Left ventricle myocardium superior (tissue), 1 donor: ENCODE results near the gene SPRR2B. TPM values are rescaled to one million over a fixed set of nuclear protein-coding genes. Genes with fewer than 3 reads are reported as not detected.
"Not testable (repeated sequence)": the region's sequence is repeated elsewhere in the genome, so short reads cannot be mapped to it uniquely, and the experiment has no call there.

ENCODE experiments used
- ATAC-seq: fragments of 200-7000 bp; cut with Tn5 transposase; one replicate; pipeline ENCODE4 v1.9.1; 2020; ENCODE audit warnings: mild to moderate bottlenecking, moderate library complexity
- DNase-seq: peaks from one replicate; pipeline ENCODE4 v3.0.0-alpha.2; 2020
- intact Hi-C: fragments of 100-400 bp; cut with micrococcal nuclease; formaldehyde crosslinking; loops from one replicate; pipeline ENCODE4 v1.11.0; 2022
- total RNA-seq: library from RNA; stranded (reverse); fragmentation: NEBNext Ultra II Directional; extraction: Animal tissue kit (Norgen Biotek cat#: 25700); gene quantifications from one replicate; pipeline ENCODE4 v1.2.1, GENCODE V29; 2021
- donor health status: DM: no; HTN: yes; CAD: no; lungs with severe emphysema.

Gene SPRR2B
- total RNA-seq, 1 donor from 2014 or later, result not detected

GRCh38 chr1:153040950-153041631 is 30.3 kb downstream of the SPRR2B start, which contains the start of gene SPRR2D:
Gene SPRR2D, minus strand, starts transcription at chr1:153041120. Its CDS starts 774 bp downstream, at chr1:153040346.
- ATAC-seq (no peak), DNase-seq (no peak)
- intact Hi-C loops, result no loop called here

- no peak for DNase-seq
- no peak for ATAC-seq
- intact Hi-C loops, result no loop called here
These were observed 36.2 kb downstream of the SPRR2B start for GRCh38 chr1:153035211-153035610.

- DNase-seq (no peak), ATAC-seq (no peak)
- intact Hi-C loops, result no loop called here
These were observed 38.6 kb downstream of the SPRR2B start for GRCh38 chr1:153032677-153033308.

- ATAC-seq (no peak), DNase-seq (no peak)
- intact Hi-C loops, result no loop called here
These were observed 39.3 kb downstream of the SPRR2B start for GRCh38 chr1:153032073-153032472.

GRCh38 chr1:153030895-153031294 is 40.5 kb downstream of the SPRR2B start, which contains the start of gene SPRR1B:
Gene SPRR1B, plus strand, starts transcription at chr1:153031203. Its CDS starts 1,143 bp downstream, at chr1:153032346.
- ATAC-seq (no peak), DNase-seq (no peak)
- intact Hi-C loops, result no loop called here

- ATAC-seq (no peak), DNase-seq (no peak)
- intact Hi-C loops, result no loop called here
These were observed 42.6 kb downstream of the SPRR2B start for GRCh38 chr1:153028766-153029165.

GRCh38 chr1:153025797-153026196 is 45.6 kb downstream of the SPRR2B start:
- intact Hi-C loops, result no loop called here
- no peak for DNase-seq
- ATAC-seq, result no peak

- intact Hi-C loops, result no loop called here
- ATAC-seq, result no peak
- DNase-seq, result no peak
These were observed 47.0 kb downstream of the SPRR2B start for GRCh38 chr1:153024413-153024812.

- DNase-seq (no peak), ATAC-seq (no peak)
- intact Hi-C loops, result no loop called here
These were observed 48.3 kb downstream of the SPRR2B start for GRCh38 chr1:153023109-153023508.

GRCh38 chr1:153022340-153022739 is 49.1 kb downstream of the SPRR2B start:
- DNase-seq, ATAC-seq, intact Hi-C loops: not testable (repeated sequence)

- ATAC-seq, intact Hi-C loops, DNase-seq: not testable (repeated sequence)
These were observed 49.6 kb downstream of the SPRR2B start for GRCh38 chr1:153021829-153022228.

Other genes starting within 250 kb of the SPRR2B start
- not detected for gene LCE1A, start 244.1 kb downstream of the SPRR2B start, total RNA-seq
- gene LCE6A, start 228.8 kb downstream of the SPRR2B start, total RNA-seq, result not detected
- gene LCE7A, start 211.6 kb downstream of the SPRR2B start, total RNA-seq, result not detected
- gene SMCP, start 193.3 kb downstream of the SPRR2B start, total RNA-seq, result not detected
- not detected for gene IVL, start 163.1 kb downstream of the SPRR2B start, total RNA-seq
- not detected for gene SPRR5, start 124.4 kb downstream of the SPRR2B start, total RNA-seq
- not detected for gene SPRR4, start 101.0 kb downstream of the SPRR2B start, total RNA-seq
- gene SPRR1A, start 87.5 kb downstream of the SPRR2B start, total RNA-seq, result not detected
- not detected for gene SPRR3, start 69.9 kb downstream of the SPRR2B start, total RNA-seq
- gene SPRR1B, start 40.4 kb downstream of the SPRR2B start, total RNA-seq, result not detected
- gene SPRR2D, start 30.5 kb downstream of the SPRR2B start, total RNA-seq, result not detected
- gene SPRR2A, start 14.1 kb downstream of the SPRR2B start, total RNA-seq, result not detected
- not detected for gene SPRR2E, start 22.9 kb upstream of the SPRR2B start, total RNA-seq
- not detected for gene SPRR2F, start 41.9 kb upstream of the SPRR2B start, total RNA-seq
- gene SPRR2G, start 79.3 kb upstream of the SPRR2B start, total RNA-seq, result not detected
- gene LELP1, start 131.8 kb upstream of the SPRR2B start, total RNA-seq, result not detected
- gene PRR9, start 146.0 kb upstream of the SPRR2B start, total RNA-seq, result not detected
- not detected for gene LORICRIN, start 188.1 kb upstream of the SPRR2B start, total RNA-seq
- not detected for gene PGLYRP3, start 241.3 kb upstream of the SPRR2B start, total RNA-seq